GM10266 (cell line): Measurements from ENCODE around the gene METTL17.
"Not testable (repeated sequence)": the region's sequence is repeated elsewhere in the genome, so short reads cannot be mapped to it uniquely, and the experiment has no call there.

Experiments
- DNase-seq: peaks from one replicate; pipeline ENCODE4 v3.0.0; 2012; ENCODE audit errors: extremely low spot score
- TF ChIP-seq, protein P1 (sequence below): IDR thresholded peaks from 2 replicates; pipeline ENCODE4 v1.5.1; 2012; ENCODE audit warnings: mild to moderate bottlenecking, low read depth; ENCODE audit not compliant: control insufficient read depth, insufficient read depth; ENCODE audit errors: missing control alignments

METTL17 gene

DNA sequence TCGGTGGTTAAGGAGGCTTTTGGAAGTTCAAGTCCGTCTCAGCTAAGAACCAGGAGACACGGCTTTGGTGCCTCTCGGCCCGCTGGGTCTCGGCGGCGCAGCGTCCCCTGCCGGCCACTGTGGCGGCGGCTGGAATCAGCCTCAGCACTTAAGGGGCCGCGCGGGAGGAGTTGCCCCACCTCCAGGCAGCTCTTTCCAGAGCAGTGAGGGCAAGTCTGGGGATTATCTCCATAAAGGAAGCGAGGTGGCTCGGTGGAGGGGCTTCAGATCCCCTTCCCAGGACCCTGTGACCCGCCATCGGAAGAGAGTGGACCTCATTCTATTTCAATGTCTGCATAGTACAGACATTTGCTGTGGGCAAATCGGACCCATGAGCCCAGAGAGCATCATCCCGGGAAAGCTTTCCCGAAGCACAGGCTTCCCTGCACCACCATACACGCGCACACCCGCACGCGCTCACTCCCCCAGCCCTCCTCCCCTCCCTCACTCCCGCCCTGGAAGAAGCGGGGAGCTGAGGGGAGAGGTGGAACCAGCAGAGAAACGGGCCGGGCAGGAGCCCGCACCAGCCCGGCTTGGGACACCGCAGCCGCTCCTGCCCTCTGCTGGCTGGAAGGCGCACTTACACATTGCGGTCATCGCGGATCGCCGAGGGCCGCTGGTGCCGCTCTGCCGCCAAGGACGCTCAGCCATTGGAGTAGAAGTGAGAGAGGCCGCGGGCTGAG, 18.6 kb upstream of the METTL17 start:
- TF ChIP-seq, protein P1, sequence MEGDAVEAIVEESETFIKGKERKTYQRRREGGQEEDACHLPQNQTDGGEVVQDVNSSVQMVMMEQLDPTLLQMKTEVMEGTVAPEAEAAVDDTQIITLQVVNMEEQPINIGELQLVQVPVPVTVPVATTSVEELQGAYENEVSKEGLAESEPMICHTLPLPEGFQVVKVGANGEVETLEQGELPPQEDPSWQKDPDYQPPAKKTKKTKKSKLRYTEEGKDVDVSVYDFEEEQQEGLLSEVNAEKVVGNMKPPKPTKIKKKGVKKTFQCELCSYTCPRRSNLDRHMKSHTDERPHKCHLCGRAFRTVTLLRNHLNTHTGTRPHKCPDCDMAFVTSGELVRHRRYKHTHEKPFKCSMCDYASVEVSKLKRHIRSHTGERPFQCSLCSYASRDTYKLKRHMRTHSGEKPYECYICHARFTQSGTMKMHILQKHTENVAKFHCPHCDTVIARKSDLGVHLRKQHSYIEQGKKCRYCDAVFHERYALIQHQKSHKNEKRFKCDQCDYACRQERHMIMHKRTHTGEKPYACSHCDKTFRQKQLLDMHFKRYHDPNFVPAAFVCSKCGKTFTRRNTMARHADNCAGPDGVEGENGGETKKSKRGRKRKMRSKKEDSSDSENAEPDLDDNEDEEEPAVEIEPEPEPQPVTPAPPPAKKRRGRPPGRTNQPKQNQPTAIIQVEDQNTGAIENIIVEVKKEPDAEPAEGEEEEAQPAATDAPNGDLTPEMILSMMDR: peak; percentile 96
- DNase-seq: peak; percentile 76

DNA sequence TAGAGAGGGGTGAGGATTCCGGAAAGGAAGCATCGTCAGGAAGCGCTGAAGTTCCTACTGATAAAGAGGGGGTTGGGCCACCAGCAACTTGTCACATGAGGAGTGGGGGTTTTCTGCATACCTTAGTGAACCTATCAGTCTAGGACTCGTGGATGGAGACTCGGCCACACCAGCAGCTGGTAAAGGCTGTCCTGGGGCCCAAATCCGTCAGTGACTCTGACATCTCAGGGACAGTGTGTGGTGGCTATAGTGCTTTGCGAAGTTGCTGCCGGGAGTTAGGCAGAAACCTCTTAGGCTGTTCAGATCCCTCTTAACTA, 18.1 kb upstream of the METTL17 start:
- TF ChIP-seq, protein P1: no peak
- no peak for DNase-seq

- DNase-seq: no peak
Measured at GRCh38 chr14:20973501-20973900, 16.3 kb upstream of the METTL17 start.

GRCh38 chr14:20976291-20976690, 13.5 kb upstream of the METTL17 start:
- TF ChIP-seq, protein P1: no peak
- no peak for DNase-seq

More at GRCh38 chr14:20973501-20973900, 16.3 kb upstream of the METTL17 start:
- TF ChIP-seq, protein P1: no peak

DNA sequence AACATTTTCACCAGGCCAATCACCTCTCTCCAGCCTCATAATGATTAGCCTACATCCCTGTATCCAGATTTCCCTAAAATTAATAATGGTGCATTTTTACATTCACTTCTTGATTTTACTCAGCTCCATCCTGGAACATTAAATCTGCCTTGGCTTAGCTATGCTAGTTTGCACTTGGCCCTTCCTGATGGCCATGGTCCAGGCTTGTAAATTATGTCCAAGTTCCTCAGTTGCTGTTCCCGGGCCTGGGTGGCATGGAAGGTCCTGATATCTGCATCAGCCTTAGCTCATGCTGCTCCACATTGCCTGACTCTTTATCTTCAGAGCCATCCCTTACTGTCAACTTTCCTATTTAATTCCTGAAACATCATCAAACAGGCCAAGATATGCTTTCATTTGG, 11.1 kb upstream of the METTL17 start:
- DNase-seq: no peak
- TF ChIP-seq, protein P1: no peak

GRCh38 chr14:20980906-20981305, 8.9 kb upstream of the METTL17 start:
- no peak for DNase-seq
- TF ChIP-seq, protein P1: no peak

DNA sequence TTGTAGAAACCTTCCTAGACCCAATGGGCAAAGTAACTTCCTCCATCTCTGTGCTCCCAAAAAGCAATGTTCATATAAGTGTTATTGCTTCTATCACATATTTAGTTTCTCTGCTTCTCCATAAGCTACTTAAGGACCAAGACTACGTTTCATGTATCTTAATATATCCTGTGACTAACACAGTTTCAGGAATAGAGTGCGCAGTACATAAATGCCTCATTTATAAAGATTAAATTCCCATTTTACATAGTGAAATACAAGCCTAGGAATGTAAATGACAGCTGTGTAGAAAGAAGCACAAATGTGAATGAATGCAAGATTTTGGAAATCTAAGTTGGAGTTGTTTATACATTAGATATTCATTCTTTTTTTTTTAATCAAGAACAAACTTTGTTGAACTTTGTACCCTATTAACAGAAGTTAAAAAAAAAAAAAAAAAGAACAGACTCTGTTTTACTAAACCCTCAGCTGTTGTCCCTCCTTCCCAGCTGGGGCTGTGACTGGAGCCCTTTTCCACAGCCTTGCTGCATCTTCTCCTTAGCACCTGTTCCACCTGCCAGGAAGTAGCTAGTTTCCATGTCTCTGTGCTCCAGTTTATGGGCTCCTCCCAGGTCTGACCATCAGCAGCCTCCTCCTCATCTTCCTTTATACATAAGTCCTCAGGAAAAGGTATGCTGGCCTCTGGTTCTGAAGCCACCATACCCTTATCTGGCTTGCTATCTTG, 7.0 kb upstream of the METTL17 start:
- no peak for DNase-seq
- TF ChIP-seq, protein P1: no peak

DNA sequence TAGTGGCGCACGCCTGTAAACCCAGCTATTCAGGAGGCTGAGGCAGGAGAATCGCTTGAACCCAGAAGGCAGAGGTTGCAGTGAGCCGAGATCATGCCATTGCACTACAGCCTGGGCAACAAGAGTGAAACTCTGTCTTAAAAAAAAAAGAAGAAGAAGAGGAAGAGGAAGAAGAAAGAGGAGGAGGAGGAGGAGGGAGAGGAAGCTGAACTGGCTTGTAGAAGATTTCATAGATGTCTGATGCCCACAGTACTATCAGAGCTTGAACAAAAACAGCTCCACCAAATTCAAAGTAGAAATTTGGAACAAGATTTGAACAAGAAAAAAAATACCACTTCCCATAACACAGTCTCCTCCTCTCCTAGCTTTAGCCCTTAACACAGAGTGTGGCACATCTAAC, 4.1 kb upstream of the METTL17 start:
- DNase-seq: not testable (repeated sequence)
